ENCODE measurements around the gene TBL3.
A peak's percentile ranks its signal among the peaks of the same experiment; 100 is the strongest.

Gene TBL3

DNA sequence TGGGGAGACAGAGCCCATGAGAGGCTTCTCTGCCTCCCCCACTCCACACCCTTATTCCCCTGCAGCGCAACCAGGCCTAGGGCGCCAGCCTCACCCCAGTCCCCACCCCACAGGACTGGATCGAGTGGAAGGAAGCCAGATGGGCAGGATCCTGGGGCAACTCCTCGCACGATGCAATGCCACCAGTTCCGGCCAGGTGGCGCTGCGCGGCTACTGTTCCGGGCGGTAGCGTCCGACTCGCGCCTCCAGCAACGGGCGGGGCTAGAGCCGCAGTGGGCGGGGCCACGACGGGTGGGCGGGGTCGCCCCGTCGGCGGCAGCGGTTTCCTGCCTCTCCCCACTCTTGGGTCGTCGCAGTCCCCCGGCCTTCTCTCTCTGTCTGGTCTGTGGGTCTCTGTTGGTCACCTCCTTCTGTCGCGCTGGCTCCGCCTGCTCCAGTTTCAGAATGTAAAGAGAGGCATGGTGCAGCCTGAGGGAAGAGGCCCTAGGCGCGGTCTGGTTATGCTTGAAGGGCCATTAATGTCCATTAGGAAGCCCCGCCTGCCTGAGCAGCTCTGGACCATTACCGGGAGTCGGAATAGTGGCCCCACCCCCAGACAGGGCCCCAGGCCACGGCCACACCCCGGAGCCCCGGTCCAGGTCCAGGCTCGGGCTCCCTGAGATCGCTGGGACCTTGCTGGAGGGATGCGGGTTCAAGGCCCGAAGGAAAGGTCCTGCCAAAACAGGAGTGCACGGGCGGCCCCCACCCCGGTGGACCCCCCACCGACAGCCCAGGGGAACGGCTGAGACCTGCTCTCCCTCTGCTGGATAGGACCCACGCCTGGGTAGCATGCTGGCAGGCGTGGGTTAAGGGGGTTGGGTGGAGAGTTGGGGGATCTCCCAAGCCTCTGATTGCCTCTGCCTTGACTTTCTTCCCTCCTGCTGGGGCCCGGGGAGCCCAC lies 51.5 kb downstream of the TBL3 start:
- peak; percentile 75 for DNase-seq

DNA sequence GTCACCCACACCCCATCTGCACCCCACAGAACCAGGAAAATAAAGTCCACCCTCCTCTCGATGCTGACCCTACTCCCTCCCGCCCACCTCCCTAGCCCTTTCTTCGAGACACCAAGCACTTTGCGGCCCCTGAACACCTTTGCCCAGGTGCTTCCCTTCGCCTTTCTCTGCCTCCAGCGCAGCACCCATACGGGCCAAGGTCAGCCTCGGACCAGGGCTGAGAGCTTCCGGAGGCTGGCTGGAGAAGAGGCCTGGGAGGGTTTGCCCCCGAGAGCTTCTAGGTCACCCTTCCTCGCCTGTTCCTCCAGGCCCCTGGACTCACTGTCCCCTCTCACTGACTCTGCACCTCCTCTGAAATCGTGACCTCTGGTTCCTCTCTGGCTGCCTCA lies 52.2 kb downstream of the TBL3 start:
- DNase-seq, result no peak

- DNase-seq, result no peak
Observed at GRCh38 chr16:2025251-2025650, 53.4 kb downstream of the TBL3 start.

DNA sequence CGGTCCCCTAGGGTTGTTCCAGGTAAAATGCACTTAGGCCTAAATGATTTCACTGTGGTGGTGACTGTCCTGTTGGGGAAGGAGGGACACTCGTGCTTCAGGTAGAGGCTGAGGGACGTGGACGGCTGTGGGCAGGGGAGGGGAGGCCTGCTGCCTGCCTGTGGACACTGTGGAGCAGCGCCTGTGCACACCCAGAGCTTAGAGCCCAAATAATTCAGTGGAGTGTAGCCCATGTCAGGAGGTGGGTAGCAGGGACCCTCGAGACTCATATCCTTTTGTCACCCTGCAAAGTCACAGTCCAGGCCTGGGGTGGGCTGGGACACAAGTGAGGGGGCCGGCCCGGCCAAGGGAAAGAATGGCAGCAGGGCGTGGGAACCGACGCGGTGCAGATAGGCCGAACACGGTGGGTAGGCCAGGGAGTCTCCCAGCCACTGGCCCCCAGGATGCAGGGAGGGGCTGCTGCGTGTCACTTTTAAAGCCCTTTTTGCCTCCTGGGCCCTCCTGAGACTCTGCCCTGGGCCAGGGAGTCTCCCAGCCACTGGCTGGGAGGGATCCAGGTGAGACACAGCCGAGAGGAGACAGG lies 54.1 kb downstream of the TBL3 start:
- no peak for DNase-seq

- DNase-seq, result no peak
Observed at GRCh38 chr16:2026461-2027023, 54.7 kb downstream of the TBL3 start, which contains the start of gene NHERF2. Gene NHERF2, plus strand, starts transcription at chr16:2026902. Its CDS starts 104 bp downstream, at chr16:2027006.

GRCh38 chr16:2027024-2028010 lies 55.5 kb downstream of the TBL3 start:
- peak; percentile 49 for DNase-seq

- no peak for DNase-seq
Observed at GRCh38 chr16:2028146-2028545, 56.3 kb downstream of the TBL3 start.

DNA sequence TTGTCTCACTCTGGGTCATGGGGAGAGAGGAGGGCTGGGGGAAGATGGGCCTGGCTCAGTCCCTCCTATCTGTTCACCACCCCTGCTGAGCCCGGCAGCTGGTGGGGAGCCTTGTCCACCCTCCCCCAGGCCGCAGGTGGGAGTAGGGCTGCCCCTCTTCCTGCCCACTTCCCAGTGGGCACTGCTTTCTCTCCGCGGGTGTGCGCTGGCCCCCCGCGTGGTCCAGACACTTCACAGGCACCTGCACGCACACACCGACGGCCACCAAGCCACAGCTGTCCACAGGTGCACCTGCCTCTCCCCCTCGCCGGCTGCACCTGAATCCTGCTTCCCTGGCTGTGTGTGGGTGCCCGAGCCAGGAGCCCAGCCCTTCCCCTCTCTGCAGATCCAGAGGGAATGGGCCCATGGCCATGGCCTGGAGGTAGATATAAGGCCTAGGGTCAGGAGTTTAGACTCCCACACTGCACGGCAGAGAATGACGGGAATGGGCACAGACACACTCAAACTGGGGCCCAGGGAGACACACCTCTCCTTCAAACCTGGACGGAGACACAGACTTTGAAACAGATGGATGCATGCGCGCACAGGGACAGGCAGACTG lies 56.9 kb downstream of the TBL3 start:
- no peak for DNase-seq

GRCh38 chr16:2029350-2029749 lies 57.5 kb downstream of the TBL3 start:
- DNase-seq, result no peak

DNA sequence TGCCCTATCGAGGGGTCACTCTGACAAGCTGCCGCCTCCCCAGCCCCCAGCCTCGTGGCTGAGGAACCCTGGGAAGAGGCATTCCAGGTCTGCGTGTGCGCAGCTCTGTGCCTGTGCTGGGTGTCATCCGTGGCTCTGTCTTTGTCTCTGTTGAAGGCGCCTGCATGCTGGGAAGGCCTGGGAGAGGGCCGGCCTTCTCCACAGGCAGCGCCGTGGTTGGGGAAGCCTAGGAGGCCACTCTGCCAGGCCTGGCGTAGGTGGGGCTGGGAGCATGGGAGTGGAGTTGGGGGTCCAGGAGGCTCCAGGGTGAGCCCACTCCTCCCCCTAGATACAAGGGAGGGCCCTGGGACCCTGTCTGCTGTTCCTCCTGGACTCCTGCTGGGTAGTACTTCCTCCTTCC lies 58.2 kb downstream of the TBL3 start:
- no peak for DNase-seq

DNA sequence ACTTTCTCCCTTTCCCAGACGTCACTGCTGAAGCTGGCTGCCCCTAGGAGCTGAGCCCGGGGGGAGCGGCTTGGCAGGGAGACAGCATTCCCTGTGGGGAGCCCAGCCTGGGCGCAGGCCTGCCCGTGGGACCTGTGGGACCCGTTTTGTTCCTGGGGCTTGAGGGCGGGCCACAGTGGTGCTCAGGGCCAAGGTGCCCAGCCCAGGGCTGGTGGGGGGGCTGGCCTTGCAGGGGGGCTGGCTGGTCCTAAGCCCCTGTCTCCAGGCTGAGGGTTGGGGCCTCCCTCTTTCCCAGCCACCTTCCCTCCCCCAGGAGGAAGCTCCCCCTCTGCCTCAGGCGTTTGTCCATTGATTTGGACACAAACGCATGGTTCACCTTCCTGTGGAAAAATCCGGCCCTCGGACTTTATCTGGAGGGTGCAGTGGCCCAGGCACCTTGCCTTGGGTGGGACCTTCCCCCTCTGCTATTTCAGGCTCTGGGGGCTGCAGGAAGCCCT lies 59.3 kb downstream of the TBL3 start:
- no peak for DNase-seq
